Tibial nerve (tissue), 4 donors: Measurements from ENCODE around the gene ZNF354B.

Experiments
- CTCF ChIP-seq, 5 experiments: fragments of 200-600 bp in 3 of 5; fragments of 450-650 bp in 2 of 5; sonication (generic) in 3 of 5; IDR thresholded peaks; one replicate each; pipeline ENCODE4 v1.5.1; 2016 to 2019; ENCODE audit warnings: antibody characterized with exemption in 5 of 5, mild to moderate bottlenecking in 3 of 5, moderate library complexity in 2 of 5
- EP300 ChIP-seq, 2 donors: sonication (generic); formaldehyde crosslinking; IDR thresholded peaks; one replicate each; pipeline ENCODE4 v1.6.1; 2017; ENCODE audit warnings: antibody characterized with exemption in 2 of 2, mild to moderate bottlenecking in 1 of 2
- POLR2A ChIP-seq, 2 donors: fragments of 450-650 bp; IDR thresholded peaks; one replicate each; pipeline ENCODE4 v1.6.1; 2017; ENCODE audit warnings: antibody characterized with exemption in 2 of 2, mild to moderate bottlenecking in 2 of 2, moderate library complexity in 2 of 2

GRCh38 chr5:178872302-178872701 is 12.5 kb downstream of the ZNF354B start:
- TF ChIP-seq CTCF (IDR thresholded peaks at IDR 0.05): no peak
- TF ChIP-seq POLR2A (IDR thresholded peaks at IDR 0.05): no peak
- TF ChIP-seq EP300 (IDR thresholded peaks at IDR 0.05): no peak
